Activated naive CD4-positive, alpha-beta T cell treated with anti-CD3 and anti-CD28 coated beads, Interleukin-2, amount 50 U/mL, for 24 hours (primary cell): ENCODE results near the gene TAF7.
"Not testable (repeated sequence)": the region's sequence is repeated elsewhere in the genome, so short reads cannot be mapped to it uniquely, and the experiment has no call there.

ENCODE experiments used
- H3K27ac Mint-ChIP-seq: one replicate; pipeline ENCODE4 v1.8.0; 2021; ENCODE audit warnings: mild to moderate bottlenecking, mixed read lengths
- H3K27me3 Mint-ChIP-seq: one replicate; pipeline ENCODE4 v1.8.0; 2021; ENCODE audit warnings: mixed read lengths
- H3K36me3 Mint-ChIP-seq: one replicate; pipeline ENCODE4 v1.8.0; 2021; ENCODE audit warnings: mixed read lengths
- H3K4me1 Mint-ChIP-seq: one replicate; pipeline ENCODE4 v1.8.0; 2021; ENCODE audit warnings: mixed read lengths
- H3K4me3 Mint-ChIP-seq: one replicate; pipeline ENCODE4 v1.8.0; 2021; ENCODE audit warnings: mild to moderate bottlenecking, mixed read lengths
- H3K9me3 Mint-ChIP-seq: one replicate; pipeline ENCODE4 v1.8.0; 2021; ENCODE audit warnings: mixed read lengths

Gene TAF7

DNA sequence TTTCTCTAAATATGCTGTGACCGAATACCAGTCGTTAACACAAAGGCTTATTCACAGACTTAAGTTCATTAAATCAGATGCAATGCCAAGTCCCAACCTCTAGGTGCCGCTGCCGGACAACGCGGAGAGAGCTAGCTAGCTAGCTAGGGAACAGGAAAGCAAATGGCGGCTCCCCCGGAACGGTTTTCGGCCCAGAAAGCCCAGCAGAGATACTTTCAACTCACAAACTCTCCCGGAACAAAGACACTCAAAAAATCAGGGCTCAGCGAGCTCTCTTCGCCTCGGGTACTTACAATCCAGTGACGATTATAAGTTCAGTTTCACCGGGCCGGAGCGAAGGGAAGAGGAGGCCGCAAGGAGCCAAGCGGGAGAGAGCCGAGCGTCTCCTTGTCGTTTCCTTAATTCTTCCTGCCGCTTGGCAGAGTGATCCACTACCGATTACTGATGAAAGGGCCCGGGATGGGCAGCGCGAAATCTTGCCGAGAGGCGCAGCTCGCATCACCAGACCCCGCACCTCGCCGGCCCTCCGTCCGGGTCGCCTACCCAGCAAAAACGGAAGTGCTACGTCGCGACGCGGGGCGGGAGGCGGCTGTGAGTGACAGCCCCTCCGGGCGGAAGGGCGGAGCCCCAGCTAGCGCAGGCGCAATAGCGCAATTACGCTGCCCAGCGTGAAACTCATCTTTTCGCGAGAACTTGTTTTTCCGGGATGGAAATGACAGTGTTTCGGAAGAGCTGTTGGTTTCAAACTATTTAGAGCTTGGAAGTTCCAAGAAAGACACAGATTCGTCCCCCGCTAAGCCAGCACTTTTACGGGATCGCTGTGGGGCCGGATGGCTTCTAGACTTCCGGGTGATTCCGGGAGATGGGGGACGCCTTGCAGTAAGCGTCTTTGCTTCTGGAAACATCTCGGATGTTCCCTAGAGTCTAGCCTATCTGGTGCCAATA is at the start of gene TAF7:
TSS of gene TAF7 (minus strand) at position 560 of the 945 bp plus-strand sequence. CDS start 740 bp downstream, outside the sequence.
- Mint-ChIP-seq H3K27ac (peak within 1 kb of the TSS; percentile 99), H3K4me1 (peaks cover 30% of the 10 kb centered on the region), H3K9me3 (peaks cover 36% of the 10 kb centered on the region), H3K4me3 (peak within 1 kb of the TSS; percentile 96), H3K27me3 (peaks cover 2% of the 10 kb centered on the region), H3K36me3 (peaks cover 48% of the 10 kb centered on the region)

DNA sequence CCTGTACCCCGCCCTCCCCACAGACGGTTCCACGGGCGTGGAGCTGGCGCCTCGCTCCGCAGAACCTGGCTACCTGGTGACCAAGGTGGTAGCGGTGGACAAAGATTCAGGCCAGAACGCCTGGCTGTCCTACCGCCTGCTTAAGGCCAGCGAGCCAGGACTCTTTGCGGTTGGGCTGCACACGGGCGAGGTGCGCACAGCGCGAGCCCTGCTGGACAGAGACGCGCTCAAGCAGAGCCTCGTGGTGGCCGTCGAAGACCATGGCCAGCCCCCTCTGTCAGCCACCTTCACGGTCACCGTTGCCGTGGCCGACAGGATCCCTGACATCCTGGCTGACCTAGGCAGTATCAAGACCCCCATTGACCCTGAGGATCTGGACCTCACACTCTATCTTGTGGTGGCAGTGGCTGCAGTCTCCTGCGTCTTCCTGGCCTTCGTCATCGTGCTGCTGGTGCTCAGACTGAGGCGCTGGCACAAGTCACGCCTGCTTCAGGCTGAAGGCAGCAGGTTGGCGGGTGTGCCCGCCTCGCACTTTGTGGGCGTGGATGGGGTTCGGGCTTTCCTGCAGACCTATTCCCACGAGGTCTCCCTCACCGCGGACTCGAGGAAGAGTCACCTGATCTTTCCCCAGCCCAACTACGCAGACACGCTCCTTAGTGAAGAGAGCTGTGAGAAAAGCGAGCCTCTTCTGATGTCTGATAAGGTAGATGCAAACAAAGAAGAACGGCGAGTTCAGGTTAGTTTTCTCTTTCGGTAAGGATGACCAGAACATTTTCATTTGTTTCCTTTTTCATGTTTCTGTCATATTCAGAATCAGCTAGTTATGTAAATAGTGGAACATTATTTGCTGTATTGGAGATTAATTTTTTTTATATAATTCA is 45.7 kb upstream of the TAF7 start:
- Mint-ChIP-seq H3K4me3 (no peak overlapping the region), H3K9me3 (peaks cover 26% of the 10 kb centered on the region), H3K27me3 (peaks cover 71% of the 10 kb centered on the region), H3K36me3 (peaks cover 26% of the 10 kb centered on the region), H3K4me1 (peaks cover 5% of the 10 kb centered on the region), H3K27ac (no peak overlapping the region)

DNA sequence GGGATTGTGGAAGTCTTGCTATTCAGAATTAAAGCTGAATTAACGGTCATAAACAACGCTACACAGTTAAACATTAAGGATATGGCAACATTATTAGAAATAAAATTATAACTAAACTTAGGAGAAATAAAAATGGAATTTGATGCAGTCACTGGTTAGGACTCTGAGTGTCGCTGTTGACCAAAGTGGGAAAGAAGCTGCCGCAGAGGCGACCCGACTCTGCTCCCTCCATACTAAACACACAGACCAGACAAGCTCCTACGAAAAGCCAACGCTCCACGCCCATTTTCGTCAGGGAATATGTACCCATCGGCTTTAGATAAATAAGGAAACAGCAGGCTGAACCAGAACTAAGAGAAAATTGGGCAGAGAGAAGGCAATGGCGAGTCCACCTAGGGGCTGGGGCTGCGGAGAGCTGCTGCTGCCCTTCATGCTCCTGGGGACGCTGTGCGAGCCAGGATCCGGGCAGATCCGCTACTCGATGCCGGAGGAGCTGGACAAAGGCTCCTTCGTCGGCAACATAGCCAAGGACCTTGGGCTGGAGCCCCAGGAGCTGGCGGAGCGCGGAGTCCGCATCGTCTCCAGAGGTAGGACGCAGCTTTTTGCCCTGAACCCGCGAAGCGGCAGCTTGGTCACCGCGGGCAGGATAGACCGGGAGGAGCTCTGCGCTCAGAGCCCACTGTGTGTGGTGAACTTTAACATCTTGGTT is 43.5 kb upstream of the TAF7 start, which contains the start of gene PCDHGA5:
TSS of gene PCDHGA5 (plus strand) at position 211 of the 709 bp plus-strand sequence. CDS start at position 380, 169 bp downstream.
- Mint-ChIP-seq H3K4me3 (no peak within 1 kb of the TSS), H3K27ac (no peak within 1 kb of the TSS), H3K27me3 (peaks cover 71% of the 10 kb centered on the region), H3K36me3 (peaks cover 29% of the 10 kb centered on the region), H3K9me3 (peaks cover 23% of the 10 kb centered on the region), H3K4me1 (no peaks in the 10 kb centered on the region)

GRCh38 chr5:141362719-141363118 is 42.1 kb upstream of the TAF7 start:
- peaks cover 32% of the 10 kb centered on the region for H3K36me3 Mint-ChIP-seq
- no peaks in the 10 kb centered on the region for H3K4me1 Mint-ChIP-seq
- H3K27me3 Mint-ChIP-seq, result peaks cover 70% of the 10 kb centered on the region
- no peak overlapping the region for H3K27ac Mint-ChIP-seq
- no peak overlapping the region for H3K4me3 Mint-ChIP-seq
- peaks cover 28% of the 10 kb centered on the region for H3K9me3 Mint-ChIP-seq

- no peak overlapping the region for H3K27ac Mint-ChIP-seq
- peaks cover 28% of the 10 kb centered on the region for H3K9me3 Mint-ChIP-seq
- H3K36me3 Mint-ChIP-seq, result peaks cover 31% of the 10 kb centered on the region
- peak overlapping the region; percentile 15 for H3K4me3 Mint-ChIP-seq
- H3K27me3 Mint-ChIP-seq, result peaks cover 72% of the 10 kb centered on the region
- H3K4me1 Mint-ChIP-seq, result no peaks in the 10 kb centered on the region
Observed at GRCh38 chr5:141360685-141361084, 40.1 kb upstream of the TAF7 start.

DNA sequence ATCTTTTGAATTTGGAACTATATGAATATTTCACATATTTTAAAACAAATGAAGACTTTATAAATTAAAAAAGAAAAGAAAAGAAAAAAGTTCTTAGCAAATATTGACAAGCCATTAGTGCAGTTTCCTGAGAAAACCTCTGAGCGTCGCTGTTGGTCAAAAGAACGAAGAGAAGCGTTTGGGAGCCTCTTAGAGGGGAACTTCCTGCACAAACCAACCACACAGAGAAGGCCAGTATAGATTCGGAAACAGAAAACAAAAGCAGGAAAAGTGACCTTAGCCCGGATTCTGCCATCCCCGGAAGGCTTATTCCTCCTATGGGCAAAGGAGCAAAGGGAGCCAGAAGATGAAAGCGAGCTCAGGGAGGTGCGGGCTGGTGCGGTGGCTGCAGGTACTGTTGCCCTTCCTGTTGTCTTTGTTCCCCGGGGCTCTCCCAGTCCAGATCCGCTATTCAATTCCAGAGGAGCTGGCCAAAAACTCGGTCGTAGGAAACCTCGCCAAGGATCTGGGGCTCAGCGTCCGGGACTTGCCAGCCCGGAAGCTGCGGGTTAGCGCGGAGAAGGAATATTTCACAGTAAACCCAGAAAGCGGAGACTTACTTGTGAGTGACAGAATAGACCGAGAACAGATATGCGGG is 39.3 kb upstream of the TAF7 start, which contains the start of gene PCDHGB2:
TSS of gene PCDHGB2 (plus strand) at position 205 of the 637 bp plus-strand sequence. CDS start at position 347, 142 bp downstream.
- Mint-ChIP-seq H3K27ac (peak within 1 kb of the TSS; percentile 48), H3K27me3 (peaks cover 67% of the 10 kb centered on the region), H3K4me3 (peak within 1 kb of the TSS; percentile 81), H3K4me1 (no peaks in the 10 kb centered on the region), H3K9me3 (peaks cover 28% of the 10 kb centered on the region), H3K36me3 (peaks cover 24% of the 10 kb centered on the region)

- no peak overlapping the region for H3K27ac Mint-ChIP-seq
- peaks cover 63% of the 10 kb centered on the region for H3K27me3 Mint-ChIP-seq
- H3K4me1 Mint-ChIP-seq, result no peaks in the 10 kb centered on the region
- no peak overlapping the region for H3K4me3 Mint-ChIP-seq
- peaks cover 18% of the 10 kb centered on the region for H3K36me3 Mint-ChIP-seq
- peaks cover 17% of the 10 kb centered on the region for H3K9me3 Mint-ChIP-seq
Observed at GRCh38 chr5:141356950-141357349, 36.4 kb upstream of the TAF7 start.

DNA sequence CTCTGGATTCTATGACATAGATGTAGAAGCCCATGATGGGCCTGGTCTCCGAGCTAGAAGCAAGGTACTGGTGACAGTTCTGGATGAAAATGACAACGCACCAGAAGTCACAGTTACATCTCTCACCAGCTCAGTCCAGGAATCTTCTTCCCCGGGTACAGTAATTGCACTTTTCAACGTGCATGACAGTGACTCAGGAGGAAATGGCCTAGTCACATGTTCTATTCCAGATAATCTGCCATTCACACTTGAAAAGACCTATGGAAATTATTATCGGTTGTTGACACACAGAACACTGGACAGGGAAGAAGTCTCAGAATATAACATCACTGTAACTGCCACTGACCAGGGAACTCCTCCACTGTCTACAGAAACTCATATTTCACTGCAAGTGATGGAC is 35.5 kb upstream of the TAF7 start:
- Mint-ChIP-seq H3K27ac (no peak overlapping the region), H3K36me3 (peaks cover 18% of the 10 kb centered on the region), H3K4me3 (no peak overlapping the region), H3K27me3 (peaks cover 59% of the 10 kb centered on the region), H3K9me3 (peaks cover 17% of the 10 kb centered on the region), H3K4me1 (no peaks in the 10 kb centered on the region)

- Mint-ChIP-seq H3K4me3 (no peak overlapping the region), H3K27ac (no peak overlapping the region), H3K27me3 (peaks cover 59% of the 10 kb centered on the region), H3K9me3 (peaks cover 17% of the 10 kb centered on the region), H3K4me1 (no peaks in the 10 kb centered on the region), H3K36me3 (peaks cover 14% of the 10 kb centered on the region)
Observed at GRCh38 chr5:141355641-141356040, 35.1 kb upstream of the TAF7 start.

DNA sequence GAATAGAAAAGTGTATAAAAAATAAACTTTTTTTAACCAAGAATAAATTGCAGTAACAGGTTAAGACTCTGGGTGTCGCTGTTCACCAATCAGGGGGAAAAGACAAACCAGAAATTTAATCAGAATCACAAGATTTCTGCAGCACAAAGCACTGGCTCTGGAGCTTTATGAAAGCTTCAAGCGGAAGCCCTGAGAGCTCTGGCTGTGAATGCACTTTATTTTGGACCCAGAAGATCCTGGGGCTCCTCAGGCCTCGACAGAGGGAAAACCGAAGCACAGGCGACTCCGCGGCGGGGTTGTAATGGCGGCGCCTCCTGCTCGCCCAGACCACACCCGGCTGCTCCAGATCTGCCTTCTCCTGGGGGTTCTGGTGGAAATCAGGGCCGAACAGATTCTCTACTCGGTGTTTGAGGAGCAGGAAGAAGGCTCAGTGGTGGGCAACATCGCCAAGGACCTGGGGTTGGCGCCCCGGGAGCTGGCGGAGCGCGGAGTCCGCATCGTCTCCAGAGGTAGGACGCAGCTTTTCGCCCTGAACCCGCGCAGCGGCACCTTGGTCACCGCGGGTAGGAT is 34.4 kb upstream of the TAF7 start, which contains the start of gene PCDHGA4:
TSS of gene PCDHGA4 (plus strand) at position 122 of the 570 bp plus-strand sequence. CDS start at position 209, 87 bp downstream.
- no peak within 1 kb of the TSS for H3K4me3 Mint-ChIP-seq

DNA sequence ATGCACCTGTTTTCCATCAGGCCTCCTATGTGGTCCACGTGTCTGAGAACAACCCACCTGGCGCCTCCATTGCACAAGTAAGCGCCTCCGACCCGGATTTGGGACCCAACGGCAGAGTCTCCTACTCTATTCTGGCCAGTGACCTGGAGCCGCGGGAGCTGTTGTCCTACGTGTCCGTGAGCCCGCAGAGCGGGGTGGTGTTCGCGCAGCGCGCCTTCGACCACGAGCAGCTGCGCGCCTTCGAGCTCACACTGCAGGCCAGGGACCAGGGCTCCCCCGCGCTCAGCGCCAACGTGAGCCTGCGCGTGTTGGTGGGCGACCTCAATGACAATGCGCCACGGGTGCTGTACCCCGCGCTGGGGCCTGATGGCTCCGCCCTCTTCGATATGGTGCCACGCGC is 31.0 kb upstream of the TAF7 start:
- Mint-ChIP-seq H3K4me3 (no peak overlapping the region), H3K27ac (no peak overlapping the region), H3K36me3 (peaks cover 13% of the 10 kb centered on the region)

More for the DNA sequence above, 34.4 kb upstream of the TAF7 start, which contains the start of gene PCDHGA4:
- Mint-ChIP-seq H3K36me3 (peaks cover 12% of the 10 kb centered on the region), H3K27me3 (peaks cover 60% of the 10 kb centered on the region), H3K27ac (no peak within 1 kb of the TSS), H3K9me3 (peaks cover 21% of the 10 kb centered on the region), H3K4me1 (no peaks in the 10 kb centered on the region)

DNA sequence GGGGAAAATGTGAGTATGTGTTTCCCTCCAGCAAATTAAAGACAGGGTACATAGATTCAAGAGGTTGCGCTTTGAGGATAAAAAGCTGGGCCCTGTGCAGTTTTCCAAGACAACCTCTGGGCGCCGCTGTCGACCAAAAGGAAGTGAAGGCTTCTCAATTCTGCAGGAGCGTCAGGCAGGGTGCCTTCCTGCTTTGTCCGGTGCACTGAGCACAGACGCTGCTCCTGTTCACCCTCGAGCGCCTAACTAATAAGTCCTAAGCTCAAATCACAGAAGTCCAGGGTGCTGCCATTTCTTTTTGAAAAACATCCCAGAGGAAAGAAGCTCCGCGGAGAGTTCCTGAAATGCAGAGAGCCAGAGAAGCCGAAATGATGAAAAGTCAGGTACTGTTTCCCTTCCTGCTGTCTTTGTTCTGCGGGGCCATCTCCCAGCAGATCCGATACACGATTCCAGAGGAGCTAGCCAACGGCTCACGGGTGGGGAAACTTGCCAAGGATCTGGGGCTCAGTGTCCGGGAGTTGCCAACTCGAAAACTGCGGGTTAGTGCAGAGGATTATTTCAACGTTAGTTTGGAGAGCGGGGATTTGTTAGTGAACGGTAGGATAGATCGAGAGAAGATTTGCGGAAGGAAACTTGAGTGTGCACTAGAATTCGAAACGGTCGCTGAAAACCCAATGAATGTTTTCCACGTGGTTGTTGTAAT is 29.5 kb upstream of the TAF7 start, which contains the start of gene PCDHGB1:
TSS of gene PCDHGB1 (plus strand) at position 183 of the 703 bp plus-strand sequence. CDS start at position 345, 162 bp downstream.
- peaks cover 55% of the 10 kb centered on the region for H3K27me3 Mint-ChIP-seq

More for the DNA sequence above, 31.0 kb upstream of the TAF7 start:
- H3K9me3 Mint-ChIP-seq, result peaks cover 24% of the 10 kb centered on the region
- no peaks in the 10 kb centered on the region for H3K4me1 Mint-ChIP-seq
- H3K27me3 Mint-ChIP-seq, result peaks cover 57% of the 10 kb centered on the region

GRCh38 chr5:141346017-141346416 is 25.4 kb upstream of the TAF7 start:
- H3K36me3 Mint-ChIP-seq, result peaks cover 20% of the 10 kb centered on the region
- H3K9me3 Mint-ChIP-seq, result peaks cover 33% of the 10 kb centered on the region
- not testable (repeated sequence) for H3K4me3 Mint-ChIP-seq, H3K27ac Mint-ChIP-seq, H3K4me1 Mint-ChIP-seq
- peaks cover 66% of the 10 kb centered on the region for H3K27me3 Mint-ChIP-seq

More for the DNA sequence above, 29.5 kb upstream of the TAF7 start, which contains the start of gene PCDHGB1:
- H3K4me3 Mint-ChIP-seq, result no peak within 1 kb of the TSS
- no peaks in the 10 kb centered on the region for H3K4me1 Mint-ChIP-seq
- H3K36me3 Mint-ChIP-seq, result peaks cover 18% of the 10 kb centered on the region
- peak within 1 kb of the TSS; percentile 80 for H3K27ac Mint-ChIP-seq
- peaks cover 31% of the 10 kb centered on the region for H3K9me3 Mint-ChIP-seq
